ENCODE data around the gene ROR1. TPM values are rescaled to one million over a fixed set of nuclear protein-coding genes. Genes with fewer than 3 reads are reported as not detected.

Gene ROR1
- total RNA-seq, 1 experiment from 2014 or later, result 2.7 TPM

GRCh38 chr1:64179588-64179987, 405.8 kb downstream of the ROR1 start:
- ChIA-PET CTCF (no interaction called here), RAD21 (ENCODE audit: low non-redundant PET in 1 of 2, low total read pairs in 2 of 2, uncharacterized antibody in 2 of 2, unreplicated experiment in 2 of 2) (no interaction called here), POLR2A (no interaction called here)
- no peak overlapping the region for H3K4me2 ChIP-seq (ENCODE audit: low read length)
- intact Hi-C loops (cut with micrococcal nuclease), result no loop called here
- H2AFZ ChIP-seq (ENCODE audit: low read depth, low read length, poor library complexity, severe bottlenecking), result no peak overlapping the region
- H3K9ac ChIP-seq (ENCODE audit: low read length), result no peak overlapping the region
- ATAC-seq (no peak), DNase-seq (ENCODE audit: low read depth, low spot score) (no peak)
- no peaks in the 10 kb centered on the region for H3K9me2 ChIP-seq (ENCODE audit: insufficient read depth)
- BruUV-seq (replicated peaks), result no TSS peak
- H3K27ac ChIP-seq (ENCODE audit: low read depth, low read length), result no peak overlapping the region
- H3K9me3 ChIP-seq (ENCODE audit: control insufficient read depth in 1 of 2, insufficient read depth in 1 of 2, low read depth in 1 of 2, low read length in 2 of 2), result no peaks in the 10 kb centered on the region
- H3K79me2 ChIP-seq (ENCODE audit: insufficient read depth, low read length), result no peaks in the 10 kb centered on the region
- no peak overlapping the region for H3K4me3 ChIP-seq (replicated peaks in 1 of 2; ENCODE audit: low read depth in 1 of 2, low read length in 2 of 2)
- H4K20me1 ChIP-seq (ENCODE audit: insufficient read depth), result no peaks in the 10 kb centered on the region
- H3K36me3 ChIP-seq (ENCODE audit: control insufficient read depth in 1 of 2, insufficient read depth in 2 of 2, low read length in 2 of 2), result no peaks in the 10 kb centered on the region
- no peaks in the 10 kb centered on the region for H3K27me3 ChIP-seq (ENCODE audit: insufficient read depth, low read length)
- no peaks in the 10 kb centered on the region for H3K4me1 ChIP-seq (ENCODE audit: control insufficient read depth in 1 of 2, insufficient read depth in 2 of 2, low read length in 2 of 2)
- no peak for TF ChIP-seq ZFX (IDR thresholded peaks at IDR 0.05)
- no peak for TF ChIP-seq YY1 (IDR thresholded peaks at IDR 0.05; ENCODE audit: extremely low read depth, insufficient replicate concordance, low read depth, low read length)
- TF ChIP-seq RAD21 (IDR thresholded peaks at IDR 0.05; ENCODE audit: low read depth), result no peak
- TF ChIP-seq, protein P1, sequence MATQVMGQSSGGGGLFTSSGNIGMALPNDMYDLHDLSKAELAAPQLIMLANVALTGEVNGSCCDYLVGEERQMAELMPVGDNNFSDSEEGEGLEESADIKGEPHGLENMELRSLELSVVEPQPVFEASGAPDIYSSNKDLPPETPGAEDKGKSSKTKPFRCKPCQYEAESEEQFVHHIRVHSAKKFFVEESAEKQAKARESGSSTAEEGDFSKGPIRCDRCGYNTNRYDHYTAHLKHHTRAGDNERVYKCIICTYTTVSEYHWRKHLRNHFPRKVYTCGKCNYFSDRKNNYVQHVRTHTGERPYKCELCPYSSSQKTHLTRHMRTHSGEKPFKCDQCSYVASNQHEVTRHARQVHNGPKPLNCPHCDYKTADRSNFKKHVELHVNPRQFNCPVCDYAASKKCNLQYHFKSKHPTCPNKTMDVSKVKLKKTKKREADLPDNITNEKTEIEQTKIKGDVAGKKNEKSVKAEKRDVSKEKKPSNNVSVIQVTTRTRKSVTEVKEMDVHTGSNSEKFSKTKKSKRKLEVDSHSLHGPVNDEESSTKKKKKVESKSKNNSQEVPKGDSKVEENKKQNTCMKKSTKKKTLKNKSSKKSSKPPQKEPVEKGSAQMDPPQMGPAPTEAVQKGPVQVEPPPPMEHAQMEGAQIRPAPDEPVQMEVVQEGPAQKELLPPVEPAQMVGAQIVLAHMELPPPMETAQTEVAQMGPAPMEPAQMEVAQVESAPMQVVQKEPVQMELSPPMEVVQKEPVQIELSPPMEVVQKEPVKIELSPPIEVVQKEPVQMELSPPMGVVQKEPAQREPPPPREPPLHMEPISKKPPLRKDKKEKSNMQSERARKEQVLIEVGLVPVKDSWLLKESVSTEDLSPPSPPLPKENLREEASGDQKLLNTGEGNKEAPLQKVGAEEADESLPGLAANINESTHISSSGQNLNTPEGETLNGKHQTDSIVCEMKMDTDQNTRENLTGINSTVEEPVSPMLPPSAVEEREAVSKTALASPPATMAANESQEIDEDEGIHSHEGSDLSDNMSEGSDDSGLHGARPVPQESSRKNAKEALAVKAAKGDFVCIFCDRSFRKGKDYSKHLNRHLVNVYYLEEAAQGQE (IDR thresholded peaks at IDR 0.05; ENCODE audit: low read depth), result no peak
- TF ChIP-seq EZH2phosphoT487 (IDR thresholded peaks at IDR 0.05; ENCODE audit: borderline replicate concordance), result no peak
- TF ChIP-seq CBX3 (IDR thresholded peaks at IDR 0.05; ENCODE audit: low read depth), result no peak
- TF ChIP-seq MAX (IDR thresholded peaks at IDR 0.05), result no peak
- no peak for TF ChIP-seq ZNF274 (IDR thresholded peaks at IDR 0.05; ENCODE audit: low read depth, low read length)
- TF ChIP-seq TCF7L2 (IDR thresholded peaks at IDR 0.05; ENCODE audit: borderline replicate concordance, extremely low read depth, insufficient read depth, insufficient read length), result no peak
- TF ChIP-seq CTCF (IDR thresholded peaks at IDR 0.05 in 2 of 3, conservative IDR thresholded peaks at IDR 0.05 in 1 of 3; ENCODE audit: borderline replicate concordance in 1 of 3, insufficient read depth in 1 of 3, low read depth in 2 of 3, low read length in 2 of 3), result no peak
- TF ChIP-seq ATF3 (IDR thresholded peaks at IDR 0.05), result no peak
- no peak for TF ChIP-seq EGR1 (IDR thresholded peaks at IDR 0.05; ENCODE audit: low read depth)
- no peak for TF ChIP-seq POLR2A (IDR thresholded peaks at IDR 0.05; ENCODE audit: borderline replicate concordance, extremely low read depth, insufficient read depth, insufficient read length)
- TF ChIP-seq SIN3A (IDR thresholded peaks at IDR 0.05; ENCODE audit: low read depth), result no peak
- TF ChIP-seq POLR2AphosphoS5 (IDR thresholded peaks at IDR 0.05; ENCODE audit: low read depth, low read length), result no peak
- no peak for TF ChIP-seq JUND (IDR thresholded peaks at IDR 0.05)
- no peak for TF ChIP-seq SRF (IDR thresholded peaks at IDR 0.05; ENCODE audit: low read depth)
- TF ChIP-seq ZBTB33 (IDR thresholded peaks at IDR 0.05; ENCODE audit: extremely low read depth, insufficient replicate concordance, low read length), result no peak
- TF ChIP-seq EZH2 (IDR thresholded peaks at IDR 0.05), result no peak

Data from HCT116 (cell line).